COLO668 (cell line): ENCODE data around the gene EML6.

Experiments
- DNase-seq: peaks from one replicate; lab custom pipeline; 2025; ENCODE audit not compliant: unreplicated experiment; lab: John Stamatoyannopoulos, UW

Gene EML6

DNA sequence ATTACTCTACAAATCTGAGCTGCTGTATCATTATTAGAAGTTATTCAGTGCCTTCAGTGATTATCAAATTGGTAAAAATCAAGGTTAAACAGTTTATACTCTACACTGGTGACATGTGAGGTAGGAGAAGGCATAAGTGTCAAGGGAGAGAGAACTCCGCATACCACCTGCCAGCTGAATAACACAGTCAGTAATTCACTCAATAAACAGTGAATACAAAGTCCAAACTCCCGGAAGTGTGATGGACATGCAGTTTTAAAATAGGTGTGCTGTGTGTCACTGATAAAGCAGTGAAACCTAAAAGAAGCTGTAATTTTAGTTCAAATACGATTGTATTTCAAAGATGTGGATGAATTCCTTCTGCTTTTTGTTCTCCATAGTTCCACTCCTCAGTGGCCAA is 149.8 kb downstream of the EML6 start:
- peak; percentile 31 for DNase-seq

DNA sequence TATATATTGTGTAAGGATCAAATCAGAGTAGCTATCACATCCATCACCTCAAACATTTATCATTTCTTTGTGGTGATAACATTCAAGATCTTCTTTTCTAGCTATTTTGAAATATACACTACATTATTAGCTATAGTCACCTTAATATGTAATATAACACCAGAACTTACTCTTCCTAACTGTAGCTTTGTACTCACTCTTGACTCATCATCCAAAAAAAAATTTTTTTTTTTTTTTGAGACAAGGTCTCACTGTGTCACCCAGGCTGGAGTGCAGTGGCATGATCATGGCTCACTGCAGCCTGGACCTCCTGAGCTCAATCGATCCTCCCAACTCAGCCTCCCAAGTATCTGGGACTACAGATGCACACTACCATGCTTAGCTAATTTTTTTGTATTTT is 153.3 kb downstream of the EML6 start:
- DNase-seq: no peak

- peak; percentile 43 for DNase-seq
These were observed 154.7 kb downstream of the EML6 start for GRCh38 chr2:54878182-54878581.

DNA sequence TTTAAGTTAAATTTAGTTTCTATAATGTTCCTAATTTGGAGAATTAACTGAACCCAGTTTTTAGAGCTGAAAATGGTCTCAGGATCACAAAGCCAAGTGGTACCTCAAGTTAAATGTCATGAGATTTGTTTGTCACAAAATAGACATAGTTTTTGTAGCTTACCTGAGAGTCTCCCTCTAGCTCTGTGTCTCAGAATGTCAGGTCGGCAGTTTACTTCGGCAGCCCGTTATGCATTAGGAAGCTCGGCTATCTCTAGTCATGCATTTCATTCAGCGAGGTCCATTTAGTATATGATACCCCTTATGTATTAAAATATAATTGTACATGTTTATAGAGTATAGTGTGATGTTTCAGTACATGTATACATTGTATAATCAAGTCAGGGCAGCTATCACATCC is 155.6 kb downstream of the EML6 start:
- DNase-seq: no peak

GRCh38 chr2:54879598-54880332 is 156.3 kb downstream of the EML6 start:
- DNase-seq: no peak

- DNase-seq: no peak
These were observed 157.0 kb downstream of the EML6 start for GRCh38 chr2:54880428-54880827.

DNA sequence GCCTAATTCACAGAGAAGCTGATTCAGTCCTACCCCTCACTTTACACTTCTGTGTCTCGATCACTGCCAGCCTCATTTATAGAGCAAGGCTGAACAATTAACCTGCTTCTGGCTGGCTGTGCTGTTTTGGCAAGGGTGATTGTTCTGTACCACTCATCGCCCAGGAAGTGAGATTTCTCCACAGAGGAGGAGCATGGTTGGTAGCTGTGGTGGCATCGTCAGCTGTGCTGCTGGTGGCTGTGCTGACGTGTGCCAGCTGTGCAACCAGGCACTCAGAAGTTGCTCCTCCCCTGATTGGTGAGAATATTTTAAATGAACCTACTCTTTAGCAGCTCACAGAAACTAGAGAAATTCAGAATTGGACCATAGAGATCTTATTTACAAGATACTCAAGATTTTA is 158.3 kb downstream of the EML6 start:
- DNase-seq: no peak

- DNase-seq: no peak
These were observed 162.4 kb downstream of the EML6 start for GRCh38 chr2:54885891-54886290.

DNA sequence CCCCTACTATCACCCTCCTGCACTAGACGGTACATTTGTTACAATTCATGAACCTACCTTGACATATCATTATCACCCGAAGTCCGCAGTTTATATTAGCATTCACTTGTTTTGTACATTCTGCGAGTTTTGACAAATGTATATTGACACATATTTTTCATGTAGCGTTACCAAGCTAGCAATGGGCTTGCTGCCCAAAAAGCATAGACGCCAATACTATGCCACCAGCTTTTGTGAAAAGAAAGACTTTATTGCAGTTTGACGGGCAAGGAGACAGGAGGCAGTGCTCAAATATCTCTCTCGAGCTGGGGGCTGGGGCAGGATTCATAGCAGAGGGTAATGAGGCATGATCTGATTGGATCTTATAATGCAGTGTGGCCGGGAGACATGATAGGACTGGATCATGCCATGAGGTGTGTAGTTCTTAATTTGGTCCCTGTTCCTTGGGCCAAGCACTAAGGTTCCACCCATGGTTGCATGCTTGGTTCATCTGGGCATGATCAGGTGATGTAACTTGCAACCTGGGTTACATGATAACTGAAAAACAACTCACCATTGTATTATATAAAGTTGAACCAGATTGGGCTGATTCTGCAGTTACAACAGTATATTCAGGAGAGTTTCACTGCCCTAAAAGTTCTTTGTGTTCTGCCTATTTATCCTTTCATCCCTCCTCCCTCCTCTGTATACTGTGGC is 164.5 kb downstream of the EML6 start:
- no peak for DNase-seq

GRCh38 chr2:54889053-54889452 is 165.6 kb downstream of the EML6 start:
- no peak for DNase-seq

DNA sequence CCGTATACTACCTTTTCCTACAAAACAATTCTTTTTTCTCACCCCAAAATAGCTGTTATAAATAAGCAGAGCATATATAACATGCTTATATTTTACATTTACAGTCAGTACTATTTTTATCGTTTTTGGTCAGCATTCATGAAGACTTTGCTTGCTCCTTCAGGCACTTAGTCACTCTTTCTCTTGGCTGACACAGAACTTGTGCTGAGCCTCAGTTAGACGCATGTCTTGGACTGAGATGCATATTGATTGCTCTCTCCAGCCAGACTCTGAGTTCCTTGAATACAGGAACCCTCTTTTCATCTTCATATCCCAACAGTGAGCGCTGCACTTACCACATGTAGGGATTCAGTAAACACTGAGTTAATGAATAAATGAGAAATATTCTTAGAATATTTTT is 168.4 kb downstream of the EML6 start:
- no peak for DNase-seq

DNA sequence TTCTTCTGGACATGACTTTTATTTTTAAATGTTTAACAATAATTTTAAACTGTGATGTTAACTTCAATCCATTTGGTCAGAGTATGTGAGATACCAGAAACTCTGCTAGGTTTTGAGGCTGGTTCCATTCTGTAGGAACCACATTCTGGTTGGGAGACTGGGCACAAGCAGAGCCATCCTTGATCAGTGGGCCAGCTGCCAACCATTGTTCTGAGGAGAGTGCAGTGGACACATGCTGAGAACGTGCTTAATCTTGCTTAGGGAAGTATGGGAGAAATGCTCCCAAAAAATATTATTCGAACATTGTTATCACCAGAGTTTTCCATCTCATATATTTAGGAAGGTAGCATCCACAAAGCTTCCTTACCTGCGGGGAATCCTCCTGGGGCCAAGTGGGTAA is 171.0 kb downstream of the EML6 start:
- DNase-seq: no peak

DNA sequence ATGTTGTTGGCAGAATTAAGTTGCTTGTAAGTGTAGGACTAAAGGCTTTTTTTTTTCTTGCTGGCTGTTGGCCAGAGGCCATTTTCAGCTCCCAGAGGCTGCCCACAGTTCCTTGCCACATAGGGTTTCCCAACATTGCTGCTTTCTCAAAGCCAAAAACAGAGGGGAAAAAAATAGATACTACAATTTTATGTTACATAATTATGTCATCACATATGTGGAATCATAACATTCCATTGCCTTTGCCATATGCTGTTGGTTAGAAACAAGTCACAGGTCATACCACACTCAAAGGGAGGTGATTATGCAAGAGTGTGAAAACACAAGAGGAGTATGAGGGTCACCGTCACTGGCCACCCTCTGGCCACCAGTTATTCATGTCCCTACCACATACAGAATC is 172.3 kb downstream of the EML6 start:
- DNase-seq: no peak

DNA sequence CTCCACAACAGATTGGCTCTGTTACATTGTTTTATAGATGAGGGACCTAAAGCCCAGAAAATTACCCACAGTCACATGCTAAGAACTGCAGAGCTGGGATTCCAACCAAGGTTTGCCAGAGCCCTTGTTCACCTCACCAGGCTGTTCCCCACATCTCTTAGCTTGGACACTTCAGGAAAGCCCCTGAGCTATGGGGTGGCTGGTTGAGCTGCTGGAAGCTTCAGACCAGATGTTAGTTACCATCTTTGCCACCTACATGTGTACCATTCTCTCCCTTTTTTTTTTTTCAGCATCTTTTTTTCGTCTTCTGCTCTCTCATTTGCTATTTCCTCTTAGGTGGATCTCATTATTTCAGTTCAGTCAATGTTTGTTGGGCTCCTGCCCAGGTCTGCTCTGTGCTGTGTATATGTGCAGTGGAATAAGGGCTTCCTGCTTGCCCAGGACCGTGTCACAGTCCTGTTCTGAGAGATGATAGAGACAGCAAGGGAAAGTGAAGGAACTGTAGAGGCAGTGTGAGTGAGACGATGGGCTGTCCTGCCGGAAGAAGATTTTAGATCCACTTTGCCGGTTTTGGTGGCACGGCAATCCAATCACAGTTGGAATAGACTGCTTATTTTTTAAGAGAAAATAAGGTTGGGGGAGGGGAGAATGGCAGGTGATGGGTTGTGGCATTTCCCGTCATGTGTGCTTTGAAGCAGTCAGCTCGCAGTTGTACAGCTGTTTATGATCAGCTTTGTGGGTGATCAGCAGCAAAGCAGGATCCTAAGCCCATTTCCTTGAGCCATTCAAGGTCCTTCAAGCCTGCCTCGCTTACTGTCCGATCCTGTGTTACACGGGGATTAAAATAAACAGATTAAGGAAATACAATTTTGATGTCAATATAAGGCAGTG is 174.2 kb downstream of the EML6 start:
- DNase-seq: no peak

DNA sequence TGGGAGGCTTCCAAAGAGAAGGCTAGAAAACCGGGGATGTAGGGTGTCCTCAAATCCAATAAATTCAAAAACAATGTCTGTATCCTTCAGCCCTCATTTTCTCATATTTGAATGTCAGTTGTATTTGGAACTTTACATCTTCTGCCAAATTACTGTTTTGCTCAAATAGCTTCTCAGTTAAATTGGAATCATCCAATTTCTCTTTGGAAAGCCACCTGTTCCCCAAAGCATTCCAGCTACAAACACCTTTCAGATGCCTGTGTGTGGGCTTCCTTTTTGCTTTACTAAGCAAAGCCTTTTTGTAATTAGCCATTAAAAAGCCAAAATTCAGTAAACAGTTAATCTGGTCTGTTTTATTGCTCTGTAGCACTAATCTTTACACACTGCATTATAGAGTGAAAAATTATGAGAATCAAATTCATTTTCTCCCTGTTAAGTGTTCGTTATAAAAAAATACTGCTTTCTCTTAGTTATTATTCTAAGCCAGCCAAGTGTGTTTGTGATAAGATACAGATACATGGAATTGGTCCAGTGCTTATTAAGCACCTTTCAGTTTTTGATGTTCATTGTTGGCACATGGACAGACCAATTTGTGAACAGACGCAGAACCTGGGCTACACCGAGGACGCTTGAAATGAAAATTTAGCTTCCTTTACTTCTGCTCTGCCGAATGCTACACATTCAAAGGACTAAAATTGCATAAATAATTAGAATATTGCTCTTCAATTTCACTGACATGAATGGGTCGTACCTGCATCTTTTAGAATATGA is 175.2 kb downstream of the EML6 start:
- no peak for DNase-seq

DNA sequence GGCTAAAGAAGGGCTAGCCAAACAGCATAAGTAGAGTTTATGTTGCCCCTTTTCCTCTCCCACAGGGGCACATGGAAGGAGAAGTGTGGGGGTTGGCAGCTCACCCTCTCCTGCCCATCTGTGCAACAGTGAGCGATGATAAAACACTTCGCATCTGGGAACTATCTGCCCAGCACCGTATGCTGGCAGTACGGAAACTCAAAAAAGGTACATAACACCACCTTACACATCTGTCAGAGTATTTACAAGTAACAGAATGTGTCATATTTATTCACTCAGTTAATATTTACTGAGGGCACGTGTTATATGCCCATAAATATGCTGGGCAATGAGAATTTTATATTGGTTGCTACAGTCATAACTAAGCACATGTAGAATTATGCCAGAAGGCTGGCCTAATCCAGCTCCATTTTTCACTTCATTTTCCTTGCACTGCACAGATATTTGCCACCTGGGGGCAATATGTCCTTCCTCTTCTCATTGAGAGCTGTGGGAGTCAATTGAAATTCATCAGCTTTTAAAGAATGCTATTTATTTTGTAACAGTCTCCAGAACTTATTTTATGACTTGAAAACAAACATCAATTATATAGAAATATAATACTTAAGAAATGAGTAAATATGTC is 176.2 kb downstream of the EML6 start:
- DNase-seq: no peak

GRCh38 chr2:54901224-54901986 is 177.9 kb downstream of the EML6 start:
- no peak for DNase-seq

- no peak for DNase-seq
These were observed 179.3 kb downstream of the EML6 start for GRCh38 chr2:54902763-54903162.

DNA sequence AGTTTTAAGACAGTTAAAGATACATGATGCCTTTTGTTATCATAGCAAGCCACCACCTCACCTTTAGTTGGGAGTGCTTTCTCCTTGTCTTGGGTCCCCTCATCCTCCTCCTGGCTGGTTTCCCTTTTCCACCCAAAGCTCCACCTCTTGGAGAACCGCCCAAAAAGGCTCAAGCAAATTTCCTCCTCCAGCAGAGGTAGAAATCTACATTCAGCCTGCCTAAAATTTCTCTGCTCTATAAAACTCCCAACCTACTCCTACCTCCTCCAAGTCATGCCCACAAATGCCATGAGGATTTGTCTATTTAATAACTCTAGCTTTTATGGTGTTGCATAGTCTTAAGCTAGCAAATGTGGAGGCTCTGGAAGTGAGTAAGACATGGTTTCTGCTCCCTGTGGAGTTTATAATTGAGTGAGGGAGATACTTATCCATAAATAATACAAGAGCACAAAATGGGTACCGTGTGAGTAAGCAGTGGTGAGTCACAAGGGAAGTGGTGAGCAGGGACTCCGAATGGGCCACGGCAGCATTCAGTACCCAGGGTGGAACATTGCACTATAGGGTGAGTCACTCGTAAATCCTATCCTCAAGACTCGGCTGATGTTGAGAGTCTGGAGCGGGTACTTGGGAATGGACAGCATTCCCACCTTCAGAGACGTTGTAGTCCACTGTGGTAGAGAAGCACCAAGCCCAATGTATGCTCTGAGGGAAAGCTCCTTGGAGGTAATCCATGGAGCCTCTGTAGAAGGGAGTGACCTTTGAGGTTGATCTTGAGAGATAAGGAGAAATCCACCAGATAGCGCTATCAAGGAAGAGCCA is 180.5 kb downstream of the EML6 start:
- peak; percentile 9 for DNase-seq
